Upper lobe of left lung (tissue), 4 donors: Measurements from ENCODE around the gene SGCD.

Source experiments
- POLR2A ChIP-seq, 4 donors: fragments of 450-650 bp; IDR thresholded peaks; one replicate each; pipeline ENCODE4 v1.5.1; 2016 to 2017; ENCODE audit warnings: antibody characterized with exemption in 4 of 4, mild to moderate bottlenecking in 2 of 4
- POLR2AphosphoS5 ChIP-seq, 2 donors: sonication (generic); formaldehyde crosslinking; IDR thresholded peaks; one replicate each; pipeline ENCODE4 v1.5.1; 2017; ENCODE audit warnings: antibody characterized with exemption in 2 of 2
- TF ChIP-seq, protein P1 (sequence below), 6 experiments: fragments of 450-650 bp in 4 of 6; fragments of 200-600 bp in 2 of 6; sonication (generic) in 2 of 6; IDR thresholded peaks; one replicate each; pipeline ENCODE4 v1.5.1; 2016 to 2019; ENCODE audit warnings: antibody characterized with exemption in 6 of 6

DNA sequence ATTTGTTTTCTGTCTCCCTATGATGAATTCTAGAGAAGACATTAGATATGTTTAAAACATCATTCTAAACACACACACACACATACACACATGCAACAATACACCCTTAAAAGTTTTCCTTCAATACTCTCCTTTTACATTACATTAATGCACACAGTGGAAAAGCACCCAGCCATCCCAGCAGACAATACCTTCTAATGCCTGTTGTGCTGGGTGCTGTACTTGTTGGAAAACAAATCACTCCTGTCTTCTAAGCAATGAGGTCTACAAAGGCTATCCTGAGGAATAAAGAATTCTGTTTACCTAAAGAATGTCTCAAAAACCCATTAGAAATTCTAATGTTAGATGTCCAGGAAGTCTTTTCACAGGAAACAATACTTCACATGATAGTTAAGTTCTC is 264.0 kb downstream of the SGCD start:
- TF ChIP-seq, protein P1, sequence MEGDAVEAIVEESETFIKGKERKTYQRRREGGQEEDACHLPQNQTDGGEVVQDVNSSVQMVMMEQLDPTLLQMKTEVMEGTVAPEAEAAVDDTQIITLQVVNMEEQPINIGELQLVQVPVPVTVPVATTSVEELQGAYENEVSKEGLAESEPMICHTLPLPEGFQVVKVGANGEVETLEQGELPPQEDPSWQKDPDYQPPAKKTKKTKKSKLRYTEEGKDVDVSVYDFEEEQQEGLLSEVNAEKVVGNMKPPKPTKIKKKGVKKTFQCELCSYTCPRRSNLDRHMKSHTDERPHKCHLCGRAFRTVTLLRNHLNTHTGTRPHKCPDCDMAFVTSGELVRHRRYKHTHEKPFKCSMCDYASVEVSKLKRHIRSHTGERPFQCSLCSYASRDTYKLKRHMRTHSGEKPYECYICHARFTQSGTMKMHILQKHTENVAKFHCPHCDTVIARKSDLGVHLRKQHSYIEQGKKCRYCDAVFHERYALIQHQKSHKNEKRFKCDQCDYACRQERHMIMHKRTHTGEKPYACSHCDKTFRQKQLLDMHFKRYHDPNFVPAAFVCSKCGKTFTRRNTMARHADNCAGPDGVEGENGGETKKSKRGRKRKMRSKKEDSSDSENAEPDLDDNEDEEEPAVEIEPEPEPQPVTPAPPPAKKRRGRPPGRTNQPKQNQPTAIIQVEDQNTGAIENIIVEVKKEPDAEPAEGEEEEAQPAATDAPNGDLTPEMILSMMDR (IDR thresholded peaks at IDR 0.05), result no peak
- no peak for TF ChIP-seq POLR2AphosphoS5 (IDR thresholded peaks at IDR 0.05)
- no peak for TF ChIP-seq POLR2A (IDR thresholded peaks at IDR 0.05)
